GM12878 (cell line): Measurements from ENCODE around the gene CYP1A1. TPM values are rescaled to one million over a fixed set of nuclear protein-coding genes. Genes with fewer than 3 reads are reported as not detected.

Experiments
- BCL11A ChIP-seq: IDR thresholded peaks from 2 replicates; pipeline ENCODE4 v1.6.1; 2011; ENCODE audit warnings: low read depth, low read length
- CUX1 ChIP-seq: IDR thresholded peaks from 2 replicates; pipeline ENCODE4 v1.6.1; 2012; ENCODE audit warnings: improper control_type of control experiment, low read depth, low read length; ENCODE audit not compliant: insufficient replicate concordance
- PKNOX1 ChIP-seq: fragments of 450-650 bp; IDR thresholded peaks from 2 replicates; pipeline ENCODE4 v1.6.1; 2016; ENCODE audit warnings: mild to moderate bottlenecking
- RB1 ChIP-seq: fragments of 450-650 bp; formaldehyde crosslinking; IDR thresholded peaks from 2 replicates; pipeline ENCODE4 v1.6.1; 2017; ENCODE audit warnings: mild to moderate bottlenecking, borderline replicate concordance
- SPI1 ChIP-seq: IDR thresholded peaks from 2 replicates; pipeline ENCODE4 v1.6.1; 2011; ENCODE audit warnings: low read depth, mild to moderate bottlenecking, low read length, moderate library complexity, borderline replicate concordance; ENCODE audit not compliant: insufficient read depth
- SUZ12 ChIP-seq: fragments of 200-600 bp; sonication (generic); IDR thresholded peaks from one replicate; pipeline ENCODE4 v1.6.1; 2018; ENCODE audit warnings: antibody characterized with exemption, mild to moderate bottlenecking; ENCODE audit not compliant: unreplicated experiment
- TAF1 ChIP-seq: IDR thresholded peaks from 2 replicates; pipeline ENCODE4 v1.6.1; 2011; ENCODE audit warnings: mild to moderate bottlenecking, low read depth, low read length, borderline replicate concordance
- TCF12 ChIP-seq: IDR thresholded peaks from 2 replicates; pipeline ENCODE4 v1.6.1; 2011; ENCODE audit warnings: low read depth, mild to moderate bottlenecking, low read length
- ZBED1 ChIP-seq: IDR thresholded peaks from 2 replicates; pipeline ENCODE4 v1.6.1; 2016; ENCODE audit warnings: borderline replicate concordance
- polyA plus RNA-seq, 11 experiments: library from polyadenylated mRNA; depleted of rRNA in 4 of 11; unstranded in 6 of 11; stranded (reverse) in 5 of 11; fragments of >200 nt; fragmentation: Nextera tagmentation in 4 of 11; fragmentation: Illumina TruSeq in 1 of 11; extraction: Ambion mirVana in 4 of 11; extraction: Trizol in 1 of 11; gene quantifications; 1 replicate in 1 of 11; 2 replicates in 10 of 11; pipeline versions ENCODE4 v1.2.1 to v1.2.3, GENCODE V29; 2011 to 2016; ENCODE audit warnings: inconsistent platforms in 2 of 11, missing spikeins in 2 of 11, low read depth in 1 of 11
- total RNA-seq, 4 experiments: library from RNA; depleted of rRNA in 3 of 4; stranded (reverse); fragments of >200 nt in 3 of 4; fragmentation: Illumina TruSeq in 1 of 4; extraction: Trizol in 1 of 4; gene quantifications; 2 replicates each; pipeline versions ENCODE4 v1.2.1 to v1.2.3, GENCODE V29; 2013 to 2021

CYP1A1 gene
- total and polyA plus RNA-seq, 10 of the 15 experiments (the other 5 are each of a cell fraction or from before 2014, with no cell fraction given) = 0.04 to 0.71 (median 0.07) TPM; not detected in 4

GRCh38 chr15:74770211-74770903, 45.0 kb upstream of the CYP1A1 start (continued):
- TF ChIP-seq CUX1 (no peak), SPI1 (no peak), RB1 (no peak), PKNOX1 (no peak), ZBED1 (no peak), TCF12 (no peak), TAF1 (no peak), BCL11A (no peak), SUZ12 (no peak)
